K562 (cell line): ENCODE data around the gene TMEM267. TPM values are rescaled to one million over a fixed set of nuclear protein-coding genes. Genes with fewer than 3 reads are reported as not detected.

Source experiments
- ARID1B ChIP-seq: fragments of 450-650 bp; IDR thresholded peaks from 2 replicates; pipeline ENCODE4 v1.6.1; 2016; ENCODE audit warnings: antibody characterized with exemption, mild to moderate bottlenecking, inconsistent platforms
- ARID2 ChIP-seq: fragments of 450-650 bp; IDR thresholded peaks from 2 replicates; pipeline ENCODE4 v1.6.1; 2017; ENCODE audit warnings: antibody characterized with exemption, mild to moderate bottlenecking
- CREB3 ChIP-seq: fragments of 450-650 bp; conservative IDR thresholded peaks from 2 replicates; pipeline ENCODE4 v1.6.1; 2016; ENCODE audit warnings: missing genetic modification characterization, low read depth, mild to moderate bottlenecking, missing compliant biosample characterization, moderate library complexity
- CREB5 ChIP-seq: fragments of 250-450 bp; sonication (Bioruptor Pico); IDR thresholded peaks from 2 replicates; pipeline ENCODE4 v1.5.0; 2020; ENCODE audit warnings: mild to moderate bottlenecking
- CREBBP ChIP-seq: IDR thresholded peaks from one replicate; pipeline ENCODE4 v1.6.1; 2012; ENCODE audit warnings: low read depth, mild to moderate bottlenecking, control low read depth, inconsistent platforms, low read length
- E2F8 ChIP-seq: fragments of 450-650 bp; IDR thresholded peaks from 2 replicates; pipeline ENCODE4 v1.7.1; 2018; ENCODE audit warnings: mild to moderate bottlenecking, low read depth; ENCODE audit not compliant: partially characterized antibody
- HSF4 ChIP-seq: fragments of 250-450 bp; sonication (Bioruptor Pico); IDR thresholded peaks from 2 replicates; pipeline ENCODE4 v2.1.2; 2022; ENCODE audit warnings: mild to moderate bottlenecking, moderate library complexity, borderline replicate concordance
- NCOA1 ChIP-seq: fragments of 450-650 bp; IDR thresholded peaks from 2 replicates; pipeline ENCODE4 v1.6.1; 2016; ENCODE audit warnings: low read depth
- PBX2 ChIP-seq, 2 experiments: IDR thresholded peaks in 1 of 2; conservative IDR thresholded peaks in 1 of 2; 2 replicates each; pipeline ENCODE4 v1.6.1; 2016; ENCODE audit warnings: low read depth in 2 of 2, mild to moderate bottlenecking in 1 of 2, missing compliant biosample characterization in 1 of 2, missing genetic modification characterization in 1 of 2, moderate library complexity in 1 of 2
- PKNOX1 ChIP-seq: fragments of 450-650 bp; IDR thresholded peaks from 2 replicates; pipeline ENCODE4 v1.6.1; 2016
- PRMT5 ChIP-seq: sonication (generic); formaldehyde crosslinking; IDR thresholded peaks from 2 replicates; pipeline ENCODE4 v1.5.0; 2020; ENCODE audit warnings: missing genetic modification reagents
- RFX7 ChIP-seq: fragments of 250-450 bp; sonication (Bioruptor Pico); IDR thresholded peaks from 2 replicates; pipeline ENCODE4 v1.5.1; 2021; ENCODE audit warnings: mild to moderate bottlenecking
- SMAD2 ChIP-seq: fragments of 150-350 bp; IDR thresholded peaks from 2 replicates; pipeline ENCODE4 v1.6.1; 2014; ENCODE audit warnings: low read depth, mild to moderate bottlenecking, low read length
- XRCC5 ChIP-seq: fragments of 200-400 bp; formaldehyde crosslinking; IDR thresholded peaks from 2 replicates; pipeline ENCODE4 v1.6.1; 2017; ENCODE audit warnings: low read depth, mild to moderate bottlenecking, low read length
- ZBTB8A ChIP-seq: fragments of 450-650 bp; IDR thresholded peaks from 2 replicates; pipeline ENCODE4 v1.6.1; 2018; ENCODE audit warnings: mild to moderate bottlenecking, moderate library complexity; ENCODE audit not compliant: partially characterized antibody
- ZNF644 ChIP-seq: fragments of 200-800 bp; sonication (Bioruptor generic); IDR thresholded peaks from 2 replicates; pipeline ENCODE4 v1.6.1; 2016; ENCODE audit warnings: low read depth, missing genetic modification characterization, missing compliant biosample characterization
- polyA plus RNA-seq, 8 experiments: library from polyadenylated mRNA; depleted of rRNA in 4 of 8; stranded (reverse) in 5 of 8; unstranded in 3 of 8; fragments of >200 nt; fragmentation: Nextera tagmentation in 2 of 8; fragmentation: Illumina TruSeq in 1 of 8; extraction: Ambion mirVana in 2 of 8; extraction: Trizol in 1 of 8; gene quantifications; 2 replicates each; pipeline versions ENCODE4 v1.2.1 to v1.2.3, GENCODE V29; 2011 to 2014; ENCODE audit warnings: inconsistent platforms in 1 of 8, missing spikeins in 1 of 8
- total RNA-seq, 7 experiments: library from RNA; depleted of rRNA in 6 of 7; stranded (reverse); fragments of >200 nt in 6 of 7; fragmentation: Illumina TruSeq in 2 of 7; extraction: Trizol in 2 of 7; gene quantifications; 2 replicates each; pipeline versions ENCODE4 v1.2.1 to v1.2.3, GENCODE V29; 2011 to 2021; ENCODE audit warnings: low replicate concordance in 1 of 7

TMEM267 gene
- total and polyA plus RNA-seq, 9 of the 15 experiments (the other 6 are each of a cell fraction or from before 2014, with no cell fraction given), result 8.1 to 61.1 (median 17.8) TPM

DNA sequence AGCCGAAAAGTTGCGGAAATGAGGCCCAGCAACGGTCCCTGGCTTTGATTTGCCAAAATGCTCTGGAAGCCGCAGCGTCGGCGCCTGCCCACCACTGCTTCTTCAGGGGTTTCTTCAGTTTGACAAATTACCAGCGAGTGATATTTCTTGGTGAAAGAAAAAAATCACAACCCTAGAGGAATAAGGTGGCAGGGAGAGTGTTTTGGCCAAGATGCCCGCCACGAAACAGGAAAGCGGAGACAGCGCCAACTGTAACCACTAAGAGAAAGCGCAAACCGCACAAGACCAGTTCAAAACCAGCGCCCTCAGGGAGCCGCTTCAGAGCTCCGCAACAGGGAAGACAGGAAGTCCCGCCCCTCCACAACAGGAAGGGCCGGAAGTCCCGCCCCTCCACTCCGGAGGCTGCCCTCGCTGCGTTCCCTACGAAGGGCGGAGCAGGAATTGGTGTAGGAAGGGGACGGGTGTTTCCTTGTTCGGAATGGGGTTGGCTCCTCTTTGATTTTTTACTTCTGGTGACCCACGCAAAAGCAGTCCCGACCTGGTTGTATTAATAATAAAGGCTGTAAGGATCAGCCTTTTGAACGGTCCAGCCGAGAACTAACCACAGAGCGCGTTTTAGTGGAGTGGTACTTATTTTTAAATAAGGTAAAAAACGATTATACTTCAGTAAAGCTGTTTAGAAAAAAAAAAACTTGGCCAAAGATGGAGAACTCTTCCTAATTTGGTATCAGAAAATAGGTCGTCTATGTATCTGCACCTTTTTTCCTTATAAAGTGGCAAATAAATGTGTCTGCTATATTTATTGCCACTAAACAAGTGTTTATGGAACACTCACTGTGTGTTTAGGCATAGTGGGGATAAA lies 31.4 kb upstream of the TMEM267 start, which contains the start of gene C5orf34 (continued):
- TF ChIP-seq ZNF644 (no peak; the same call in 1 of the 2 replicates), E2F8 (peak; percentile 83), ARID1B (peak; percentile 33; the same call in 1 of the 2 replicates), ARID2 (no peak), XRCC5 (peak; percentile 71; the same call in 1 of the 2 replicates), CREBBP (no peak), PBX2 (CRISPR knock-in tag; IDR thresholded peaks at IDR 0.05; ENCODE audit: low read depth) (no peak), PBX2 (tag; conservative IDR thresholded peaks at IDR 0.05; ENCODE audit: low read depth) (no peak), HSF4 (no peak), SMAD2 (no peak), CREB5 (0 out of 2 replicates have a peak, but pooled peaks have one; percentile 22), RFX7 (peak; percentile 59; the same call in 1 of the 2 replicates), NCOA1 (no peak), CREB3 (peak; percentile 56; the same call in 1 of the 2 replicates), ZBTB8A (no peak), PKNOX1 (peak; percentile 77), PRMT5 (CRISPR knock-in tag) (no peak)
